ENCODE measurements around the gene ZNF678. TPM values are rescaled to one million over a fixed set of nuclear protein-coding genes. Genes with fewer than 3 reads are reported as not detected.
"Not testable (repeated sequence)": the region's sequence is repeated elsewhere in the genome, so short reads cannot be mapped to it uniquely, and the experiment has no call there.

Gene ZNF678
- total RNA-seq, 1 donor from 2014 or later, result 4.6 TPM

- DNase-seq (ENCODE audit: low spot score), result peak; percentile 71
- no peaks in the 10 kb centered on the region for H3K27me3 Mint-ChIP-seq (ENCODE audit: low read depth)
- H3K4me3 Mint-ChIP-seq (ENCODE audit: unreplicated experiment), result no peak overlapping the region
- TF ChIP-seq, protein P1, sequence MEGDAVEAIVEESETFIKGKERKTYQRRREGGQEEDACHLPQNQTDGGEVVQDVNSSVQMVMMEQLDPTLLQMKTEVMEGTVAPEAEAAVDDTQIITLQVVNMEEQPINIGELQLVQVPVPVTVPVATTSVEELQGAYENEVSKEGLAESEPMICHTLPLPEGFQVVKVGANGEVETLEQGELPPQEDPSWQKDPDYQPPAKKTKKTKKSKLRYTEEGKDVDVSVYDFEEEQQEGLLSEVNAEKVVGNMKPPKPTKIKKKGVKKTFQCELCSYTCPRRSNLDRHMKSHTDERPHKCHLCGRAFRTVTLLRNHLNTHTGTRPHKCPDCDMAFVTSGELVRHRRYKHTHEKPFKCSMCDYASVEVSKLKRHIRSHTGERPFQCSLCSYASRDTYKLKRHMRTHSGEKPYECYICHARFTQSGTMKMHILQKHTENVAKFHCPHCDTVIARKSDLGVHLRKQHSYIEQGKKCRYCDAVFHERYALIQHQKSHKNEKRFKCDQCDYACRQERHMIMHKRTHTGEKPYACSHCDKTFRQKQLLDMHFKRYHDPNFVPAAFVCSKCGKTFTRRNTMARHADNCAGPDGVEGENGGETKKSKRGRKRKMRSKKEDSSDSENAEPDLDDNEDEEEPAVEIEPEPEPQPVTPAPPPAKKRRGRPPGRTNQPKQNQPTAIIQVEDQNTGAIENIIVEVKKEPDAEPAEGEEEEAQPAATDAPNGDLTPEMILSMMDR (IDR thresholded peaks at IDR 0.05), result no peak
- H3K36me3 Mint-ChIP-seq (ENCODE audit: low read depth), result peaks cover 5% of the 10 kb centered on the region
- peaks cover 14% of the 10 kb centered on the region for H3K9me3 Mint-ChIP-seq (ENCODE audit: low read depth)
- no peak overlapping the region for H3K27ac Mint-ChIP-seq (ENCODE audit: unreplicated experiment)
- H3K4me1 Mint-ChIP-seq (ENCODE audit: low read depth), result peaks cover 6% of the 10 kb centered on the region
These were observed 16.6 kb upstream of the ZNF678 start for GRCh38 chr1:227546598-227547309.

DNA sequence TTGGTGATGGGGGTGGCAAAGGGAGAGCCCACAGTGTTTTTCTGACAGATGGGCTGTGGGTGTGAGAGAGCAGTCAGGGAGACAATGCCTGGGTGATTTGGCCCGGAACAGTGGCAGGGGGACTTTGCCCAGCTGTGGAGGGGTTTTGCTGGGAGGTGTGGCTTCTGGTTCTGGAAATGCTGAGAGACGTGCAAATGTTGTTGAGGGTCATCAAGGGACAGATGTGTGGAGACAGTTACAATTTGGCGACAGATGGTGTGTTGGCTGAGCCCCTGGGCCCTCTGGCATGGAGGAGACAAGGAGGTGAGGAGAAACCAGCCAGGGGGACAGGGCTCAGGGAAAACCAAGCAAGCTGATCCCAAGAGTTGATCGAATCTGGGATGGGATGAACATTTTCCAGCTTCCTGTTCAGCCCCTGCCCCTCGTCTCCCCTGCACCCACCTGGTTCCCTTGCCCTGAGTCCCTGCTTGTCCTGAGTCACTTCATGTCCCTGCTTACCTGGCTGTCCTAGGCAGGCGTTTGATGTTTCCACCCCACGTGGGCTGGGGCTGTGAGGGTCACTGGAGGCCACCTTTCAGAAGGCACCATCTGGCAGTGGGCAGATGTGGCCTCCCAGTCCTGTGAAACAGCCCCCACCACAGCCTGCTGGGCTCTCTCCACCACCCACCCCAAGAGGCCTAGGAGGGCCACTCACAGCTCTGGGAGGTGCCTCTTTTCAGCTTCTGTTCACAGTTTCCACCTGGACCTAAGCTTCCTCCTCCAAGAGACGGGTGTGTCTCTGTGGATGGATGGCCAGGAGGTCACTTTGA is 15.8 kb upstream of the ZNF678 start:
- no peak overlapping the region for H3K4me3 Mint-ChIP-seq (ENCODE audit: unreplicated experiment)

DNA sequence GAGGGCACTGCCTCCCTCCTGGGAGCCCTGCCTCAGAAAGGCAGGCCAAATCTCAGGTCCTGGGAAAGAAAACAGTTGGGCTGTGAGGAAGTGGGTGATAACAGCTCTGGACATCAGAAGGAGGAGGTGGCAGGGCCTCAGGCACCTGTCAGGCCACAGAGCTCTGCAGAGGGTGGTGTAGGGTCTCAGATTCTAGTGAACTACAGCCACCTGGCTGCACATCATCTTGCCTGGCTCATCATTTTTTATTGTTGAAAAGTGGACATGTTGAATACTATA is 15.3 kb upstream of the ZNF678 start:
- Mint-ChIP-seq H3K4me1 (ENCODE audit: low read depth) (peaks cover 2% of the 10 kb centered on the region), H3K9me3 (ENCODE audit: low read depth) (peaks cover 26% of the 10 kb centered on the region), H3K27ac (ENCODE audit: unreplicated experiment) (no peak overlapping the region), H3K27me3 (ENCODE audit: low read depth) (peaks cover 6% of the 10 kb centered on the region), H3K36me3 (ENCODE audit: low read depth) (peaks cover 11% of the 10 kb centered on the region), H3K4me3 (ENCODE audit: unreplicated experiment) (no peak overlapping the region)
- TF ChIP-seq, protein P1 (IDR thresholded peaks at IDR 0.05), result no peak
- peak; percentile 19 for DNase-seq (ENCODE audit: low spot score)

More for the DNA sequence above, 15.8 kb upstream of the ZNF678 start:
- peaks cover 21% of the 10 kb centered on the region for H3K9me3 Mint-ChIP-seq (ENCODE audit: low read depth)
- peak; percentile 59 for DNase-seq (ENCODE audit: low spot score)
- TF ChIP-seq, protein P1 (IDR thresholded peaks at IDR 0.05), result no peak
- H3K4me1 Mint-ChIP-seq (ENCODE audit: low read depth), result peaks cover 6% of the 10 kb centered on the region
- H3K27me3 Mint-ChIP-seq (ENCODE audit: low read depth), result peaks cover 3% of the 10 kb centered on the region
- H3K36me3 Mint-ChIP-seq (ENCODE audit: low read depth), result peaks cover 9% of the 10 kb centered on the region
- H3K27ac Mint-ChIP-seq (ENCODE audit: unreplicated experiment), result no peak overlapping the region

DNA sequence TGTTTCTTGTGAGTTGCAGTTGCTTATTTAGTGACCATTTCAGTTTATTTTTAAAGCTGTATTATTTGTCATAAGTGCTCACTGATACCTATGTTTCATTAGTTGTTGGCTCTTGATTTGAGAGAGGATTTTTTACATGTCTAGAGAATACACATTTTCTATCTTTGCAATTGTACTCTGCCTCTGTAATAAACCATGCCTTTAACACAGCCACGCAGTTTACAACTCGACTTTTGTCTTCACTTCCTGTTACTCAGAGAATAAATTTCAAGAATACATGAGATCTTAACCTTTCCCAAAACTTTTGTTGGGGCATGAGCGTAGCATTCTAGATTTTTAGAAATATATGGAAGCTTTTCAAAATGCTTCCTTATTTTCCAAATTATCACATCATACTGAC is 14.9 kb upstream of the ZNF678 start:
- Mint-ChIP-seq H3K9me3 (ENCODE audit: low read depth) (peaks cover 26% of the 10 kb centered on the region), H3K4me1 (ENCODE audit: low read depth) (no peaks in the 10 kb centered on the region), H3K36me3 (ENCODE audit: low read depth) (peaks cover 11% of the 10 kb centered on the region), H3K27ac (ENCODE audit: unreplicated experiment) (no peak overlapping the region), H3K27me3 (ENCODE audit: low read depth) (peaks cover 6% of the 10 kb centered on the region), H3K4me3 (ENCODE audit: unreplicated experiment) (no peak overlapping the region)
- TF ChIP-seq, protein P1 (IDR thresholded peaks at IDR 0.05), result no peak
- DNase-seq (ENCODE audit: low spot score), result no peak

DNA sequence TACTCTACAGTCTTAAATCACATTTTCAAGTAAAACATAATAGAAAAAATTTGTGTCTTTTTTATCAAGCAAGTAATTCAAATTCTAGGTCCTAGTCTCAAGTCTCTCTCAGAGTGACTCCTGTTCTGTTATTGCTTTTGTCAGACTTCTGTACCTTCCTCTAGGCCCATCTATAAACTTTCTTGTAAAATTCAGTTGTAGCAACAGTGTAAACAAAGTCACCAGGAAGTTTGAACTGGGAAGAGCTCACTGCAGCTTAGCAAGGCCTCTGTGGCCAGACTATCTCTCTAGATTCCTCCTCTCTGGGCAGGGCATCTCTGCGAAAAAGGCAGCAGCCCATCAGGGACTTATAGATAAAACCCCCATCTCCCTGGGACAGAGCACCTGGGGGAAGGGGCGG is 13.5 kb upstream of the ZNF678 start:
- no peak overlapping the region for H3K4me3 Mint-ChIP-seq (ENCODE audit: unreplicated experiment)
- H3K36me3 Mint-ChIP-seq (ENCODE audit: low read depth), result peaks cover 12% of the 10 kb centered on the region
- peaks cover 6% of the 10 kb centered on the region for H3K27me3 Mint-ChIP-seq (ENCODE audit: low read depth)
- no peak overlapping the region for H3K27ac Mint-ChIP-seq (ENCODE audit: unreplicated experiment)
- H3K4me1 Mint-ChIP-seq (ENCODE audit: low read depth), result no peaks in the 10 kb centered on the region
- TF ChIP-seq, protein P1 (IDR thresholded peaks at IDR 0.05), result no peak
- H3K9me3 Mint-ChIP-seq (ENCODE audit: low read depth), result peaks cover 37% of the 10 kb centered on the region
- no peak for DNase-seq (ENCODE audit: low spot score)

DNA sequence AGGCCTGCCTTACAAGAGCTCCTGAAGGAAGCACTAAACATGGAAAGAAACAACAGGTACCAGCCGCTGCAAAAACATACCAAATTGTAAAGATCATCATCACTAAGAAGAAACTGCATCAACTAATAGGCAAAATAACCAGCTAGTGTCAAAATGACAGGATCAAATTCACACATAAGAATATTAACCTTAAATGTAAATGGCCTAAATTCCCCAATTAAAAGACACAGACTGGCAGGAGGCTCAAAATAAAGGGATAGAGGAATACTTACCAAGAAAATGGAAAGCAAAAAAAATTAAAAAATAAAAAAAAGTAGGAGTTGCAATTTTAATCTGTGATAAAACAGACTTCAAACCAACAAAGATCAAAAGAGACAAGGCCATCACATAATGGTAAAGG is 11.5 kb upstream of the ZNF678 start:
- H3K27ac Mint-ChIP-seq (ENCODE audit: unreplicated experiment); H3K4me1 Mint-ChIP-seq (ENCODE audit: low read depth); DNase-seq (ENCODE audit: low spot score); H3K4me3 Mint-ChIP-seq (ENCODE audit: unreplicated experiment); H3K27me3 Mint-ChIP-seq (ENCODE audit: low read depth): not testable (repeated sequence)
- Mint-ChIP-seq H3K36me3 (ENCODE audit: low read depth) (peaks cover 12% of the 10 kb centered on the region), H3K9me3 (ENCODE audit: low read depth) (peaks cover 37% of the 10 kb centered on the region)

Data from chondrocyte (in vitro differentiated cells).